ENCODE data around the gene CYP39A1.

- no peak for TF ChIP-seq CTCF (IDR thresholded peaks at IDR 0.05)
- no peak for TF ChIP-seq POLR2A (IDR thresholded peaks at IDR 0.05)
Measured at GRCh38 chr6:46661483-46661882, 8.9 kb upstream of the CYP39A1 start.

All from body of pancreas (tissue), 4 donors.